ENCODE measurements around the gene KRT6C. TPM values are rescaled to one million over a fixed set of nuclear protein-coding genes. Genes with fewer than 3 reads are reported as not detected.

Gene KRT6C
- total and polyA plus RNA-seq, 4 donors: 0.08 to 0.10 TPM; not detected in 2

GRCh38 chr12:52418576-52419110 is 55.0 kb downstream of the KRT6C start:
- H3K27ac ChIP-seq (ENCODE audit: low read depth in 1 of 2, low read length in 1 of 2): no peak overlapping the region
- no peaks in the 10 kb centered on the region for H3K36me3 ChIP-seq (ENCODE audit: control insufficient read depth in 4 of 4, insufficient read depth in 4 of 4, low read length in 4 of 4)
- H3K4me1 ChIP-seq (ENCODE audit: control insufficient read depth in 5 of 5, insufficient read depth in 5 of 5, low read length in 5 of 5): peaks cover 0 to 9% (median 3%) of the 10 kb centered on the region in 5 donors
- no peak for DNase-seq
- no peak overlapping the region for H3K4me3 ChIP-seq
- 89 to 94% methylated on average over 4 of the region's 4 CpGs for WGBS, 2 donors
- H3K9me3 ChIP-seq (ENCODE audit: control insufficient read depth in 4 of 4, insufficient read depth in 3 of 4, low read length in 3 of 4): no peaks in the 10 kb centered on the region
- TF ChIP-seq CTCF (IDR thresholded peaks at IDR 0.05; ENCODE audit: control extremely low read depth, extremely low read depth): no peak
- H3K9ac ChIP-seq (ENCODE audit: insufficient read depth in 1 of 2, low read length in 2 of 2): no peak overlapping the region
- no peak for ATAC-seq (ENCODE audit: insufficient read depth, low FRiP score)
- no peaks in the 10 kb centered on the region for H3K27me3 ChIP-seq (ENCODE audit: control insufficient read depth in 3 of 3, insufficient read depth in 3 of 3, low read length in 2 of 3)

Other genes with a start within 250 kb of the KRT6C start
- gene KRT7, start 240.6 kb downstream of the KRT6C start, total RNA-seq: 1,000 to 10,000 TPM in 1 of 2 donors, 10 to 100 TPM in 1; 33.6 to 1,411 TPM
- gene KRT7, start 240.6 kb downstream of the KRT6C start, polyA plus RNA-seq: 1,000 to 10,000 TPM; 1,201 to 1,415 TPM
- 1 to 10 TPM in 1 of 2 donors, not detected in 1; 1.1 TPM for gene KRT86, start 199.2 kb downstream of the KRT6C start, total RNA-seq
- gene KRT86, start 199.2 kb downstream of the KRT6C start, polyA plus RNA-seq: under 1 TPM; 0.11 to 0.31 TPM
- gene KRT81, start 182.3 kb downstream of the KRT6C start, total RNA-seq: under 1 TPM; 0.20 to 0.61 TPM
- gene KRT81, start 182.3 kb downstream of the KRT6C start, polyA plus RNA-seq: under 1 TPM; 0.02 to 0.26 TPM
- not detected for gene KRT83, start 152.4 kb downstream of the KRT6C start, total RNA-seq
- not detected for gene KRT83, start 152.4 kb downstream of the KRT6C start, polyA plus RNA-seq
- gene KRT85, start 106.3 kb downstream of the KRT6C start, total RNA-seq: not detected
- gene KRT85, start 106.3 kb downstream of the KRT6C start, polyA plus RNA-seq: not detected
- not detected for gene KRT84, start 88.2 kb downstream of the KRT6C start, total RNA-seq
- gene KRT84, start 88.2 kb downstream of the KRT6C start, polyA plus RNA-seq: not detected
- not detected for gene KRT82, start 67.5 kb downstream of the KRT6C start, total RNA-seq
- not detected for gene KRT82, start 67.5 kb downstream of the KRT6C start, polyA plus RNA-seq
- gene KRT75, start 39.4 kb downstream of the KRT6C start, total RNA-seq: not detected
- under 1 TPM in 1 of 2 donors, not detected in 1; 0.01 TPM for gene KRT75, start 39.4 kb downstream of the KRT6C start, polyA plus RNA-seq
- under 1 TPM in 1 of 2 donors, not detected in 1; 0.25 TPM for gene KRT6B, start 21.7 kb downstream of the KRT6C start, total RNA-seq
- gene KRT6B, start 21.7 kb downstream of the KRT6C start, polyA plus RNA-seq: under 1 TPM; 0.06 to 0.63 TPM
- gene KRT6A, start 19.5 kb upstream of the KRT6C start, total RNA-seq: 1 to 10 TPM in 1 of 2 donors, under 1 TPM in 1; 0.65 to 7.9 TPM
- gene KRT6A, start 19.5 kb upstream of the KRT6C start, polyA plus RNA-seq: 10 to 100 TPM in 1 of 2 donors, 1 to 10 TPM in 1; 6.8 to 46.8 TPM
- gene KRT5, start 46.6 kb upstream of the KRT6C start, total RNA-seq: 10 to 100 TPM; 19.0 to 49.4 TPM
- 10 to 100 TPM; 15.8 to 48.5 TPM for gene KRT5, start 46.6 kb upstream of the KRT6C start, polyA plus RNA-seq
- gene KRT71, start 79.3 kb upstream of the KRT6C start, total RNA-seq: not detected
- not detected for gene KRT71, start 79.3 kb upstream of the KRT6C start, polyA plus RNA-seq
- gene KRT74, start 100.0 kb upstream of the KRT6C start, total RNA-seq: not detected
- not detected for gene KRT74, start 100.0 kb upstream of the KRT6C start, polyA plus RNA-seq
- under 1 TPM in 1 of 2 donors, not detected in 1; 0.17 TPM for gene KRT72, start 127.7 kb upstream of the KRT6C start, total RNA-seq
- gene KRT72, start 127.7 kb upstream of the KRT6C start, polyA plus RNA-seq: under 1 TPM; 0.14 TPM
- gene KRT73, start 144.8 kb upstream of the KRT6C start, total RNA-seq: not detected
- under 1 TPM in 1 of 2 donors, not detected in 1; 0.07 TPM for gene KRT73, start 144.8 kb upstream of the KRT6C start, polyA plus RNA-seq
- not detected for gene KRT2, start 178.4 kb upstream of the KRT6C start, total RNA-seq
- gene KRT2, start 178.4 kb upstream of the KRT6C start, polyA plus RNA-seq: under 1 TPM in 1 of 2 donors, not detected in 1; 0.03 TPM
- gene KRT1, start 206.6 kb upstream of the KRT6C start, total RNA-seq: under 1 TPM; 0.09 to 0.82 TPM
- not detected for gene KRT1, start 206.6 kb upstream of the KRT6C start, polyA plus RNA-seq
- not detected for gene KRT77, start 229.7 kb upstream of the KRT6C start, total RNA-seq
- not detected for gene KRT77, start 229.7 kb upstream of the KRT6C start, polyA plus RNA-seq